GM23338 (cell line): Measurements from ENCODE around the gene WWOX. TPM values are rescaled to one million over a fixed set of nuclear protein-coding genes. Genes with fewer than 3 reads are reported as not detected.

Source experiments
- ATAC-seq: fragments of 200-7000 bp; cut with Tn5 transposase; 3 replicates; pipeline ENCODE4 v1.9.1; 2020
- DNase-seq: peaks from one replicate; pipeline ENCODE4 v3.0.0-alpha.2; 2015; ENCODE audit warnings: low spot score
- H2AFZ ChIP-seq: fragments of 200-600 bp; sonication (generic); 2 replicates; pipeline ENCODE4 v1.8.0; 2016; ENCODE audit warnings: antibody characterized with exemption, mild to moderate bottlenecking, moderate library complexity
- H3F3A ChIP-seq: fragments of 200-600 bp; sonication (generic); replicated peaks from 2 replicates; pipeline ENCODE4 v1.8.0; 2017; ENCODE audit warnings: antibody characterized with exemption, mixed run types, low read depth
- H3K27ac ChIP-seq: fragments of 200-600 bp; sonication (generic); 2 replicates; pipeline ENCODE4 v1.6.1; 2016; ENCODE audit warnings: low read depth
- H3K27me3 ChIP-seq: fragments of 200-600 bp; sonication (generic); 2 replicates; pipeline ENCODE4 v1.8.0; 2016; ENCODE audit warnings: mild to moderate bottlenecking, mixed run types, moderate library complexity; ENCODE audit not compliant: insufficient read depth
- H3K36me3 ChIP-seq: fragments of 200-600 bp; sonication (generic); 2 replicates; pipeline ENCODE4 v1.8.0; 2016; ENCODE audit warnings: mild to moderate bottlenecking; ENCODE audit not compliant: insufficient read depth
- H3K4me1 ChIP-seq: fragments of 200-600 bp; sonication (generic); 2 replicates; pipeline ENCODE4 v1.8.0; 2016; ENCODE audit warnings: mild to moderate bottlenecking, moderate library complexity; ENCODE audit not compliant: insufficient read depth
- H3K4me2 ChIP-seq: fragments of 200-600 bp; sonication (generic); 2 replicates; pipeline ENCODE4 v1.7.1; 2017; ENCODE audit warnings: mixed run types
- H3K4me3 ChIP-seq: fragments of 200-600 bp; sonication (generic); 2 replicates; pipeline ENCODE4 v1.6.1; 2016; ENCODE audit warnings: mixed run types
- H3K79me2 ChIP-seq: fragments of 200-600 bp; sonication (generic); replicated peaks from 2 replicates; pipeline ENCODE4 v1.8.0; 2017; ENCODE audit warnings: mild to moderate bottlenecking; ENCODE audit not compliant: insufficient read depth
- H3K9me2 ChIP-seq: fragments of 200-600 bp; sonication (generic); 2 replicates; pipeline ENCODE4 v1.8.0; 2017; ENCODE audit not compliant: insufficient read depth
- H4K20me1 ChIP-seq: fragments of 200-600 bp; sonication (generic); replicated peaks from 2 replicates; pipeline ENCODE4 v1.8.0; 2017; ENCODE audit warnings: mild to moderate bottlenecking; ENCODE audit not compliant: insufficient read depth
- H3K27ac Mint-ChIP-seq: 2 replicates; pipeline ENCODE4 v1.8.0; 2020; ENCODE audit warnings: inconsistent platforms, mild to moderate bottlenecking, moderate library complexity, mixed read lengths
- H3K27me3 Mint-ChIP-seq: 3 replicates; pipeline ENCODE4 v1.8.0; 2022; ENCODE audit warnings: low read depth, mild to moderate bottlenecking, moderate library complexity, mixed read lengths, inconsistent platforms; ENCODE audit not compliant: insufficient read depth, poor library complexity
- H3K36me3 Mint-ChIP-seq: 3 replicates; pipeline ENCODE4 v1.8.0; 2021; ENCODE audit warnings: low read depth, mild to moderate bottlenecking, inconsistent platforms, moderate library complexity, mixed read lengths
- H3K4me1 Mint-ChIP-seq: 3 replicates; pipeline ENCODE4 v1.8.0; 2020; ENCODE audit warnings: mild to moderate bottlenecking, inconsistent platforms, mixed read lengths
- H3K4me3 Mint-ChIP-seq: 3 replicates; pipeline ENCODE4 v1.8.0; 2021; ENCODE audit warnings: moderate library complexity, mild to moderate bottlenecking, inconsistent platforms, mixed read lengths
- H3K9me3 Mint-ChIP-seq: 3 replicates; pipeline ENCODE4 v1.8.0; 2020; ENCODE audit warnings: moderate library complexity, mild to moderate bottlenecking, inconsistent platforms, mixed read lengths
- CREB1 ChIP-seq: fragments of 250-450 bp; sonication (Bioruptor Pico); IDR thresholded peaks from 2 replicates; pipeline ENCODE4 v1.5.0; 2020; ENCODE audit warnings: low read depth, mild to moderate bottlenecking, moderate library complexity
- EZH2 ChIP-seq: fragments of 200-600 bp; sonication (generic); IDR thresholded peaks from one replicate; pipeline ENCODE4 v1.8.0; 2017; ENCODE audit warnings: antibody characterized with exemption, mild to moderate bottlenecking, low read depth; ENCODE audit not compliant: unreplicated experiment
- EZH2phosphoT487 ChIP-seq: fragments of 200-600 bp; sonication (generic); IDR thresholded peaks from one replicate; pipeline ENCODE4 v1.8.1; 2018; ENCODE audit warnings: antibody characterized with exemption; ENCODE audit not compliant: unreplicated experiment
- JUNB ChIP-seq: IDR thresholded peaks from one replicate; pipeline ENCODE4 v1.6.1; 2016; ENCODE audit warnings: antibody characterized with exemption; ENCODE audit not compliant: unreplicated experiment
- NANOG ChIP-seq: IDR thresholded peaks from 2 replicates; pipeline ENCODE4 v1.6.1; 2016; ENCODE audit warnings: antibody characterized with exemption, borderline replicate concordance
- POLR2AphosphoS5 ChIP-seq: IDR thresholded peaks from 2 replicates; pipeline ENCODE4 v1.6.1; 2016; ENCODE audit warnings: antibody characterized with exemption, low read depth
- STAT1 ChIP-seq: IDR thresholded peaks from one replicate; pipeline ENCODE4 v1.6.1; 2016; ENCODE audit warnings: antibody characterized with exemption; ENCODE audit not compliant: unreplicated experiment
- ZNF114 ChIP-seq: fragments of 250-450 bp; sonication (Bioruptor Pico); IDR thresholded peaks from 2 replicates; pipeline ENCODE4 v1.5.0; 2020; ENCODE audit warnings: mild to moderate bottlenecking, moderate library complexity
- ZNF331 ChIP-seq: fragments of 250-450 bp; sonication (Bioruptor Pico); IDR thresholded peaks from 2 replicates; pipeline ENCODE4 v1.5.0; 2020; ENCODE audit warnings: low read depth, mild to moderate bottlenecking, moderate library complexity
- polyA plus RNA-seq: library from polyadenylated mRNA; unstranded; fragments of >200 nt; fragmentation: Nextera tagmentation; extraction: Ambion mirVana; gene quantifications from 2 replicates; pipeline ENCODE4 v1.2.1, GENCODE V29; 2016
- total RNA-seq: library from RNA; depleted of rRNA; stranded (reverse); fragments of >200 nt; shearing (Covaris generic); gene quantifications from 2 replicates; pipeline ENCODE4 v1.2.3, GENCODE V29; 2014
- TF ChIP-seq, protein P1 (sequence below): IDR thresholded peaks from 2 replicates; pipeline ENCODE4 v1.6.1; 2016; ENCODE audit warnings: antibody characterized with exemption
- TF ChIP-seq, protein P2 (sequence below): IDR thresholded peaks from one replicate; pipeline ENCODE4 v1.6.1; 2018; ENCODE audit warnings: antibody characterized with exemption; ENCODE audit not compliant: unreplicated experiment
- TF ChIP-seq, protein P3 (sequence below), 2 experiments: fragments of 200-600 bp in 1 of 2; sonication (generic) in 1 of 2; conservative IDR thresholded peaks; 2 replicates each; pipeline versions ENCODE4 v1.5.1 to v1.6.1; 2016 to 2017; ENCODE audit warnings: antibody characterized with exemption in 2 of 2, low read depth in 2 of 2, mild to moderate bottlenecking in 2 of 2, moderate library complexity in 1 of 2
- TF ChIP-seq, protein P4 (sequence below): fragments of 250-450 bp; sonication (Bioruptor Pico); IDR thresholded peaks from 2 replicates; pipeline ENCODE4 v1.5.0; 2020; ENCODE audit warnings: mild to moderate bottlenecking, moderate library complexity

The WWOX gene
- total and polyA plus RNA-seq, 2 experiments from 2014 or later = 10.0 to 19.3 TPM

DNA sequence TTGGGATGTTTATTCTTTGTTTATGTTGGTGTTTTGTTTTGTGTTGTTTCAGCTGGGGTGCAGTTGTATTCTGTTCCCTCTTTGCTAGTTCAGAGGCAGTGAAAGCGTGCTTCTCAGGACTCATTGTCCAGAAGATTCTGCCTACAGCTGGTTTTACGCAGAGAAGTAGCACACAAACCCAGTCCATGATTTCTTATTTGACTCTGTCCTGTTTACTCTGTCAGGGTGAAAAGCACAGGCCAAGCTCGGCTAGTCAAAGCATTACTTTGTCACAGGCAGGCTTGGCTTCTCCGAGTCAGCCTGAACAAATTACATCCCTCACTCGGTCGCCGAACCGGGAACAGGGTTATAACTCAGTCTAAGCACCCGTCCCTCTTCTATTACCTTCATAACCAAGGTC, 1066.1 kb downstream of the WWOX start:
- Histone ChIP-seq H3K4me1 (peaks cover 17% of the 10 kb centered on the region), H3K79me2 (no peaks in the 10 kb centered on the region), H3K4me3 (no peak overlapping the region), H4K20me1 (no peaks in the 10 kb centered on the region), H2AFZ (no peak overlapping the region), H3K9me2 (peaks cover 13% of the 10 kb centered on the region), H3K4me2 (no peak overlapping the region), H3F3A (no peaks in the 10 kb centered on the region), H3K27ac (no peak overlapping the region), H3K27me3 (no peaks in the 10 kb centered on the region), H3K36me3 (no peaks in the 10 kb centered on the region; the same call in 1 of the 2 replicates)
- TF ChIP-seq, protein P1, sequence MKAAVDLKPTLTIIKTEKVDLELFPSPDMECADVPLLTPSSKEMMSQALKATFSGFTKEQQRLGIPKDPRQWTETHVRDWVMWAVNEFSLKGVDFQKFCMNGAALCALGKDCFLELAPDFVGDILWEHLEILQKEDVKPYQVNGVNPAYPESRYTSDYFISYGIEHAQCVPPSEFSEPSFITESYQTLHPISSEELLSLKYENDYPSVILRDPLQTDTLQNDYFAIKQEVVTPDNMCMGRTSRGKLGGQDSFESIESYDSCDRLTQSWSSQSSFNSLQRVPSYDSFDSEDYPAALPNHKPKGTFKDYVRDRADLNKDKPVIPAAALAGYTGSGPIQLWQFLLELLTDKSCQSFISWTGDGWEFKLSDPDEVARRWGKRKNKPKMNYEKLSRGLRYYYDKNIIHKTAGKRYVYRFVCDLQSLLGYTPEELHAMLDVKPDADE = no peak
- no peak for TF ChIP-seq EZH2
- TF ChIP-seq ZNF331 (CRISPR knock-in tag) = no peak
- TF ChIP-seq, protein P2, sequence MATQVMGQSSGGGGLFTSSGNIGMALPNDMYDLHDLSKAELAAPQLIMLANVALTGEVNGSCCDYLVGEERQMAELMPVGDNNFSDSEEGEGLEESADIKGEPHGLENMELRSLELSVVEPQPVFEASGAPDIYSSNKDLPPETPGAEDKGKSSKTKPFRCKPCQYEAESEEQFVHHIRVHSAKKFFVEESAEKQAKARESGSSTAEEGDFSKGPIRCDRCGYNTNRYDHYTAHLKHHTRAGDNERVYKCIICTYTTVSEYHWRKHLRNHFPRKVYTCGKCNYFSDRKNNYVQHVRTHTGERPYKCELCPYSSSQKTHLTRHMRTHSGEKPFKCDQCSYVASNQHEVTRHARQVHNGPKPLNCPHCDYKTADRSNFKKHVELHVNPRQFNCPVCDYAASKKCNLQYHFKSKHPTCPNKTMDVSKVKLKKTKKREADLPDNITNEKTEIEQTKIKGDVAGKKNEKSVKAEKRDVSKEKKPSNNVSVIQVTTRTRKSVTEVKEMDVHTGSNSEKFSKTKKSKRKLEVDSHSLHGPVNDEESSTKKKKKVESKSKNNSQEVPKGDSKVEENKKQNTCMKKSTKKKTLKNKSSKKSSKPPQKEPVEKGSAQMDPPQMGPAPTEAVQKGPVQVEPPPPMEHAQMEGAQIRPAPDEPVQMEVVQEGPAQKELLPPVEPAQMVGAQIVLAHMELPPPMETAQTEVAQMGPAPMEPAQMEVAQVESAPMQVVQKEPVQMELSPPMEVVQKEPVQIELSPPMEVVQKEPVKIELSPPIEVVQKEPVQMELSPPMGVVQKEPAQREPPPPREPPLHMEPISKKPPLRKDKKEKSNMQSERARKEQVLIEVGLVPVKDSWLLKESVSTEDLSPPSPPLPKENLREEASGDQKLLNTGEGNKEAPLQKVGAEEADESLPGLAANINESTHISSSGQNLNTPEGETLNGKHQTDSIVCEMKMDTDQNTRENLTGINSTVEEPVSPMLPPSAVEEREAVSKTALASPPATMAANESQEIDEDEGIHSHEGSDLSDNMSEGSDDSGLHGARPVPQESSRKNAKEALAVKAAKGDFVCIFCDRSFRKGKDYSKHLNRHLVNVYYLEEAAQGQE = no peak
- TF ChIP-seq, protein P3, sequence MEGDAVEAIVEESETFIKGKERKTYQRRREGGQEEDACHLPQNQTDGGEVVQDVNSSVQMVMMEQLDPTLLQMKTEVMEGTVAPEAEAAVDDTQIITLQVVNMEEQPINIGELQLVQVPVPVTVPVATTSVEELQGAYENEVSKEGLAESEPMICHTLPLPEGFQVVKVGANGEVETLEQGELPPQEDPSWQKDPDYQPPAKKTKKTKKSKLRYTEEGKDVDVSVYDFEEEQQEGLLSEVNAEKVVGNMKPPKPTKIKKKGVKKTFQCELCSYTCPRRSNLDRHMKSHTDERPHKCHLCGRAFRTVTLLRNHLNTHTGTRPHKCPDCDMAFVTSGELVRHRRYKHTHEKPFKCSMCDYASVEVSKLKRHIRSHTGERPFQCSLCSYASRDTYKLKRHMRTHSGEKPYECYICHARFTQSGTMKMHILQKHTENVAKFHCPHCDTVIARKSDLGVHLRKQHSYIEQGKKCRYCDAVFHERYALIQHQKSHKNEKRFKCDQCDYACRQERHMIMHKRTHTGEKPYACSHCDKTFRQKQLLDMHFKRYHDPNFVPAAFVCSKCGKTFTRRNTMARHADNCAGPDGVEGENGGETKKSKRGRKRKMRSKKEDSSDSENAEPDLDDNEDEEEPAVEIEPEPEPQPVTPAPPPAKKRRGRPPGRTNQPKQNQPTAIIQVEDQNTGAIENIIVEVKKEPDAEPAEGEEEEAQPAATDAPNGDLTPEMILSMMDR (conservative IDR thresholded peaks at IDR 0.05; ENCODE audit: low read depth in 2 of 2) = no peak
- no peak for TF ChIP-seq NANOG
- no peak for TF ChIP-seq ZNF114 (CRISPR knock-in tag)
- TF ChIP-seq, protein P4, sequence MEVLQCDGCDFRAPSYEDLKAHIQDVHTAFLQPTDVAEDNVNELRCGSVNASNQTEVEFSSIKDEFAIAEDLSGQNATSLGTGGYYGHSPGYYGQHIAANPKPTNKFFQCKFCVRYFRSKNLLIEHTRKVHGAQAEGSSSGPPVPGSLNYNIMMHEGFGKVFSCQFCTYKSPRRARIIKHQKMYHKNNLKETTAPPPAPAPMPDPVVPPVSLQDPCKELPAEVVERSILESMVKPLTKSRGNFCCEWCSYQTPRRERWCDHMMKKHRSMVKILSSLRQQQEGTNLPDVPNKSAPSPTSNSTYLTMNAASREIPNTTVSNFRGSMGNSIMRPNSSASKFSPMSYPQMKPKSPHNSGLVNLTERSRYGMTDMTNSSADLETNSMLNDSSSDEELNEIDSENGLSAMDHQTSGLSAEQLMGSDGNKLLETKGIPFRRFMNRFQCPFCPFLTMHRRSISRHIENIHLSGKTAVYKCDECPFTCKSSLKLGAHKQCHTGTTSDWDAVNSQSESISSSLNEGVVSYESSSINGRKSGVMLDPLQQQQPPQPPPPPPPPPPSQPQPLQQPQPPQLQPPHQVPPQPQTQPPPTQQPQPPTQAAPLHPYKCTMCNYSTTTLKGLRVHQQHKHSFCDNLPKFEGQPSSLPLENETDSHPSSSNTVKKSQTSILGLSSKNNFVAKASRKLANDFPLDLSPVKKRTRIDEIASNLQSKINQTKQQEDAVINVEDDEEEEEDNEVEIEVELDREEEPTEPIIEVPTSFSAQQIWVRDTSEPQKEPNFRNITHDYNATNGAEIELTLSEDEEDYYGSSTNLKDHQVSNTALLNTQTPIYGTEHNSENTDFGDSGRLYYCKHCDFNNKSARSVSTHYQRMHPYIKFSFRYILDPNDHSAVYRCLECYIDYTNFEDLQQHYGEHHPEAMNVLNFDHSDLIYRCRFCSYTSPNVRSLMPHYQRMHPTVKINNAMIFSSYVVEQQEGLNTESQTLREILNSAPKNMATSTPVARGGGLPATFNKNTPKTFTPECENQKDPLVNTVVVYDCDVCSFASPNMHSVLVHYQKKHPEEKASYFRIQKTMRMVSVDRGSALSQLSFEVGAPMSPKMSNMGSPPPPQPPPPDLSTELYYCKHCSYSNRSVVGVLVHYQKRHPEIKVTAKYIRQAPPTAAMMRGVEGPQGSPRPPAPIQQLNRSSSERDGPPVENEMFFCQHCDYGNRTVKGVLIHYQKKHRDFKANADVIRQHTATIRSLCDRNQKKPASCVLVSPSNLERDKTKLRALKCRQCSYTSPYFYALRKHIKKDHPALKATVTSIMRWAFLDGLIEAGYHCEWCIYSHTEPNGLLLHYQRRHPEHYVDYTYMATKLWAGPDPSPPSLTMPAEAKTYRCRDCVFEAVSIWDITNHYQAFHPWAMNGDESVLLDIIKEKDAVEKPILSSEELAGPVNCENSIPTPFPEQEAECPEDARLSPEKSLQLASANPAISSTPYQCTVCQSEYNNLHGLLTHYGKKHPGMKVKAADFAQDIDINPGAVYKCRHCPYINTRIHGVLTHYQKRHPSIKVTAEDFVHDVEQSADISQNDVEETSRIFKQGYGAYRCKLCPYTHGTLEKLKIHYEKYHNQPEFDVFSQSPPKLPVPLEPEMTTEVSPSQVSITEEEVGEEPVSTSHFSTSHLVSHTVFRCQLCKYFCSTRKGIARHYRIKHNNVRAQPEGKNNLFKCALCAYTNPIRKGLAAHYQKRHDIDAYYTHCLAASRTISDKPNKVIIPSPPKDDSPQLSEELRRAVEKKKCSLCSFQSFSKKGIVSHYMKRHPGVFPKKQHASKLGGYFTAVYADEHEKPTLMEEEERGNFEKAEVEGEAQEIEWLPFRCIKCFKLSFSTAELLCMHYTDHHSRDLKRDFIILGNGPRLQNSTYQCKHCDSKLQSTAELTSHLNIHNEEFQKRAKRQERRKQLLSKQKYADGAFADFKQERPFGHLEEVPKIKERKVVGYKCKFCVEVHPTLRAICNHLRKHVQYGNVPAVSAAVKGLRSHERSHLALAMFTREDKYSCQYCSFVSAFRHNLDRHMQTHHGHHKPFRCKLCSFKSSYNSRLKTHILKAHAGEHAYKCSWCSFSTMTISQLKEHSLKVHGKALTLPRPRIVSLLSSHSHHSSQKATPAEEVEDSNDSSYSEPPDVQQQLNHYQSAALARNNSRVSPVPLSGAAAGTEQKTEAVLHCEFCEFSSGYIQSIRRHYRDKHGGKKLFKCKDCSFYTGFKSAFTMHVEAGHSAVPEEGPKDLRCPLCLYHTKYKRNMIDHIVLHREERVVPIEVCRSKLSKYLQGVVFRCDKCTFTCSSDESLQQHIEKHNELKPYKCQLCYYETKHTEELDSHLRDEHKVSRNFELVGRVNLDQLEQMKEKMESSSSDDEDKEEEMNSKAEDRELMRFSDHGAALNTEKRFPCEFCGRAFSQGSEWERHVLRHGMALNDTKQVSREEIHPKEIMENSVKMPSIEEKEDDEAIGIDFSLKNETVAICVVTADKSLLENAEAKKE (CRISPR knock-in tag) = no peak
- TF ChIP-seq CREB1 (CRISPR knock-in tag) = no peak
- no peak for TF ChIP-seq JUNB
- TF ChIP-seq POLR2AphosphoS5 = no peak
- no peak for TF ChIP-seq EZH2phosphoT487
- no peak for TF ChIP-seq STAT1
- no peak for DNase-seq
- Mint-ChIP-seq H3K27me3 (no peaks in the 10 kb centered on the region), H3K9me3 (peaks cover 15% of the 10 kb centered on the region), H3K4me3 (no peak overlapping the region), H3K4me1 (peaks cover 25% of the 10 kb centered on the region), H3K27ac (no peak overlapping the region), H3K36me3 (peaks cover 13% of the 10 kb centered on the region)
- ATAC-seq = no peak
